ENCODE measurements around the gene GFRA1. TPM values are rescaled to one million over a fixed set of nuclear protein-coding genes. Genes with fewer than 3 reads are reported as not detected.

The GFRA1 gene
- total and polyA plus RNA-seq, 2 of the 8 experiments (the other 6 are each of a cell fraction or from before 2014, with no cell fraction given): 1.1 to 2.0 TPM

- TF ChIP-seq EP300 (IDR thresholded peaks at IDR 0.05; ENCODE audit: borderline replicate concordance in 1 of 2, low read depth in 2 of 2, low read length in 2 of 2) (no peak), GABPA (IDR thresholded peaks at IDR 0.05; ENCODE audit: borderline replicate concordance, insufficient read depth, low read length) (no peak), POU5F1 (IDR thresholded peaks at IDR 0.05; ENCODE audit: low read depth, low read length) (no peak), CREB1 (IDR thresholded peaks at IDR 0.05) (no peak), KDM1A (IDR thresholded peaks at IDR 0.05; ENCODE audit: borderline replicate concordance, low read length) (no peak), POLR2AphosphoS5 (IDR thresholded peaks at IDR 0.05; ENCODE audit: low read depth, low read length) (no peak), TAF7 (optimal IDR thresholded peaks at IDR 0.05; ENCODE audit: borderline replicate concordance, low read depth, low read length) (no peak), HDAC2 (IDR thresholded peaks at IDR 0.05; ENCODE audit: borderline replicate concordance in 1 of 2, low read depth in 2 of 2, low read length in 2 of 2) (no peak), CHD2 (IDR thresholded peaks at IDR 0.05; ENCODE audit: low read length) (no peak), JUND (IDR thresholded peaks at IDR 0.05; ENCODE audit: low read length) (no peak), KDM4A (IDR thresholded peaks at IDR 0.05; ENCODE audit: low read depth, low read length, severe bottlenecking) (no peak), RBBP5 (IDR thresholded peaks at IDR 0.05; ENCODE audit: borderline replicate concordance, low read depth, low read length) (no peak)
Measured at GRCh38 chr10:116120688-116121455, 152.1 kb downstream of the GFRA1 start (continued).
